H1 (cell line): ENCODE results near the gene MYPOP. TPM values are rescaled to one million over a fixed set of nuclear protein-coding genes. Genes with fewer than 3 reads are reported as not detected.

Experiments
- ASH2L ChIP-seq: fragments of 200-600, 300-600 bp; sonication (generic); IDR thresholded peaks from one replicate; pipeline ENCODE4 v1.7.1; 2017; ENCODE audit warnings: low read length
- CEBPB ChIP-seq: IDR thresholded peaks from 2 replicates; pipeline ENCODE4 v1.6.1; 2012; ENCODE audit warnings: low read depth, low read length
- CHD7 ChIP-seq: fragments of 300-600 bp; sonication (generic); IDR thresholded peaks from 2 replicates; pipeline ENCODE4 v1.7.1; 2012; ENCODE audit warnings: low read length, moderate library complexity, mild to moderate bottlenecking, inconsistent platforms; ENCODE audit not compliant: insufficient replicate concordance
- KDM5A ChIP-seq: fragments of 200-600 bp; IDR thresholded peaks from 2 replicates; pipeline ENCODE4 v1.7.1; 2012; ENCODE audit warnings: mild to moderate bottlenecking, low read length, inconsistent platforms, mixed read lengths
- PHF8 ChIP-seq: fragments of 200-600 bp; sonication (generic); conservative IDR thresholded peaks from 2 replicates; pipeline ENCODE4 v1.7.1; 2012; ENCODE audit warnings: low read depth, mild to moderate bottlenecking, inconsistent platforms, low read length, moderate library complexity
- RFX5 ChIP-seq: IDR thresholded peaks from 2 replicates; pipeline ENCODE4 v1.6.1; 2011; ENCODE audit warnings: low read depth, low read length, improper control_type of control experiment, borderline replicate concordance
- SRF ChIP-seq: IDR thresholded peaks from 2 replicates; pipeline ENCODE4 v1.6.1; 2011; ENCODE audit warnings: mild to moderate bottlenecking, low read depth, low read length, moderate library complexity
- SUZ12 ChIP-seq: fragments of 200-600 bp; sonication (generic); IDR thresholded peaks from 2 replicates; pipeline ENCODE4 v1.6.1; 2012; ENCODE audit warnings: mild to moderate bottlenecking, inconsistent platforms, low read length, moderate library complexity, mixed read lengths
- polyA plus RNA-seq, 7 experiments: library from polyadenylated mRNA; depleted of rRNA in 3 of 7; stranded (reverse) in 5 of 7; unstranded in 2 of 7; fragments of >200 nt in 5 of 7; fragments of 200-250 nt in 2 of 7; gene quantifications; 1 replicate in 5 of 7; 2 replicates in 1 of 7; 4 replicates in 1 of 7; pipeline versions ENCODE4 v1.2.1 to v1.2.3, GENCODE V29; 2011 to 2013; ENCODE audit warnings: missing spikeins in 2 of 7, mixed read lengths in 2 of 7
- total RNA-seq: library from RNA; stranded (reverse); fragmentation: NEBNext Ultra II Directional; extraction: Animal tissue kit (Norgen Biotek cat#: 25700); gene quantifications from 2 replicates; pipeline ENCODE4 v1.2.1, GENCODE V29; 2021

Gene MYPOP
- total and polyA plus RNA-seq, 2 of the 8 experiments (the other 6 are each of a cell fraction or from before 2014, with no cell fraction given), result 3.2 to 11.1 TPM

- TF ChIP-seq SUZ12 (no peak), PHF8 (no peak), CEBPB (no peak), RFX5 (no peak), SRF (no peak), KDM5A (no peak), ASH2L (no peak), CHD7 (no peak)
Measured at GRCh38 chr19:45906221-45906620, 3.8 kb upstream of the MYPOP start (continued).
